ENCODE measurements around the gene TRAPPC2.

The TRAPPC2 gene

GRCh38 chrX:13664020-13664419, 70.4 kb downstream of the TRAPPC2 start:
- DNase-seq = no peak

- DNase-seq = no peak
Observed at GRCh38 chrX:13662355-13662791, 72.0 kb downstream of the TRAPPC2 start.
